Measurements from ENCODE around the gene EFCAB6.

The EFCAB6 gene

GRCh38 chr22:43479301-43479950 lies 332.7 kb downstream of the EFCAB6 start:
- DNase-seq (ENCODE audit: low read depth): no peak
- no peak overlapping the region for H3K4me3 ChIP-seq (ENCODE audit: low read depth, low read length)
- TF ChIP-seq CTCF (IDR thresholded peaks at IDR 0.05; ENCODE audit: insufficient read depth, low read depth, low read length, missing control alignments): no peak
